ENCODE results near the gene EYS.
"Not testable (repeated sequence)": the region's sequence is repeated elsewhere in the genome, so short reads cannot be mapped to it uniquely, and the experiment has no call there.

The EYS gene

GRCh38 chr6:64589961-64590360, 1117.1 kb downstream of the EYS start:
- no peak for DNase-seq (ENCODE audit: low spot score)

GRCh38 chr6:64580346-64580745, 1126.7 kb downstream of the EYS start:
- DNase-seq (ENCODE audit: low spot score) = peak; percentile 3

- no peak for DNase-seq (ENCODE audit: low spot score)
These were observed 1153.7 kb downstream of the EYS start for GRCh38 chr6:64553249-64553786.

- no peak for DNase-seq (ENCODE audit: low spot score)
These were observed 1159.3 kb downstream of the EYS start for GRCh38 chr6:64547594-64548268.

GRCh38 chr6:64539917-64540316, 1167.1 kb downstream of the EYS start:
- no peak for DNase-seq (ENCODE audit: low spot score)

GRCh38 chr6:64538722-64539121, 1168.3 kb downstream of the EYS start:
- DNase-seq (ENCODE audit: low spot score) = no peak

GRCh38 chr6:64527899-64528298, 1179.1 kb downstream of the EYS start:
- DNase-seq (ENCODE audit: low spot score) = no peak

- DNase-seq (ENCODE audit: low spot score) = no peak
These were observed 1184.2 kb downstream of the EYS start for GRCh38 chr6:64522859-64523258.

- no peak for DNase-seq (ENCODE audit: low spot score)
These were observed 1187.0 kb downstream of the EYS start for GRCh38 chr6:64520050-64520449.

GRCh38 chr6:64516393-64516792, 1190.6 kb downstream of the EYS start:
- DNase-seq (ENCODE audit: low spot score) = no peak

- no peak for DNase-seq (ENCODE audit: low spot score)
These were observed 1199.4 kb downstream of the EYS start for GRCh38 chr6:64507661-64508060.

GRCh38 chr6:64505312-64505711, 1201.7 kb downstream of the EYS start:
- DNase-seq (ENCODE audit: low spot score) = no peak

GRCh38 chr6:64504503-64504902, 1202.5 kb downstream of the EYS start:
- peak; percentile 38 for DNase-seq (ENCODE audit: low spot score)

- no peak for DNase-seq (ENCODE audit: low spot score)
These were observed 1204.2 kb downstream of the EYS start for GRCh38 chr6:64502801-64503200.

GRCh38 chr6:64497634-64498033, 1209.4 kb downstream of the EYS start:
- DNase-seq (ENCODE audit: low spot score) = no peak

GRCh38 chr6:64489763-64490162, 1217.3 kb downstream of the EYS start:
- no peak for DNase-seq (ENCODE audit: low spot score)

- no peak for DNase-seq (ENCODE audit: low spot score)
These were observed 1220.3 kb downstream of the EYS start for GRCh38 chr6:64486578-64487351.

- DNase-seq (ENCODE audit: low spot score) = no peak
These were observed 1223.0 kb downstream of the EYS start for GRCh38 chr6:64483956-64484499.

GRCh38 chr6:64482631-64483030, 1224.4 kb downstream of the EYS start:
- DNase-seq (ENCODE audit: low spot score) = no peak

- DNase-seq (ENCODE audit: low spot score) = no peak
These were observed 1227.9 kb downstream of the EYS start for GRCh38 chr6:64479134-64479533.

- DNase-seq (ENCODE audit: low spot score) = no peak
These were observed 1229.6 kb downstream of the EYS start for GRCh38 chr6:64477391-64477790.

- no peak for DNase-seq (ENCODE audit: low spot score)
These were observed 1230.1 kb downstream of the EYS start for GRCh38 chr6:64476935-64477334.

GRCh38 chr6:64469405-64469804, 1237.6 kb downstream of the EYS start:
- not testable (repeated sequence) for DNase-seq (ENCODE audit: low spot score)
